Fibroblast of peridontal ligament (primary cell): ENCODE data around the gene MED12L.
A peak's percentile ranks its signal among the peaks of the same experiment; 100 is the strongest.

Experiments used
- DNase-seq: peaks from one replicate; pipeline ENCODE4 v3.0.0-alpha.2; 2010; ENCODE audit errors: extremely low read depth

MED12L gene

DNA sequence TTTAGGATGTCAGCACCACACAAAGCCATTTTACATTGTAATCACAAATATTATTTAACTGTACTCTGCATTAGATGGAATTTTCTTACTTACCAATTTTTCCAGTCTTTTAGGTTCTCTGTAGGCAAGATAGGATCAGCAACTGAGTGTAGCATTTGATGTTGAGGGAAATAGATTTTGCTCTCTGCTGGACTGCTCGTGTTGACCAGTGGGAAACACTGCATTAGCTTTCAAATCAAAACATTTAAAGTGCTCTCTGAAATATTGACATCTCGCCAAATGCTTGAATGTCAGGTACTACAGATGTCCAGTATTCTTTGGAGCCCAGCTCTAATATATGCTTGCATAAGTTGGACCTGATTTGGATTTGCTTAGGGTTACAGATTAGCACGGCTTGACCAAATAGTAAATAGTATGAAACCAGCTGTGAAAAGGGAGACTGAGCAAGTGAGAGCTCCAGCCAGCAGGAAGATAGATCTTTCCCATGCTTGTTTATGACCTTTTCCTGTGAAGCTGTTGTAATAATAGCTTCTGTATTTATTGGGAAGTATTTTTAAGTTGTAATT, 163.4 kb downstream of the MED12L start:
- no peak for DNase-seq

DNA sequence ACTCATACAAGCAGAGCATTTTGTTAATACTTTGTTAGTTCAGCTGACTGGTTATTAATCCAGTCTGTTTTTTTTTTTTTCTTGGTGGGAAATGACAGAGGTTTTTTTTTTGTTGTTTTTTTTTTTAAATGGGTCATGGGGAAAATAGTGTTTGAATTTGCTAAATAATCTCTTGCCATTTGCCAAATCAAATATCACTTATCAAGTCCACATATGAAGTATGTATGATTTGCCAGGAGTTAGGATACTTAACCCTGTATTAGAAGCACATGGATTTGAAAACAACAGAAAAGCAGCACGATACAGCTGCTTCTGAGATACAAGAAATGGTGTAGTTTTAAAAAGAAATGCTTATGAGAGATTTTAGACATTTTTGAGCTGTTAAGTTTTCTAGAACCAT, 171.3 kb downstream of the MED12L start:
- no peak for DNase-seq

DNA sequence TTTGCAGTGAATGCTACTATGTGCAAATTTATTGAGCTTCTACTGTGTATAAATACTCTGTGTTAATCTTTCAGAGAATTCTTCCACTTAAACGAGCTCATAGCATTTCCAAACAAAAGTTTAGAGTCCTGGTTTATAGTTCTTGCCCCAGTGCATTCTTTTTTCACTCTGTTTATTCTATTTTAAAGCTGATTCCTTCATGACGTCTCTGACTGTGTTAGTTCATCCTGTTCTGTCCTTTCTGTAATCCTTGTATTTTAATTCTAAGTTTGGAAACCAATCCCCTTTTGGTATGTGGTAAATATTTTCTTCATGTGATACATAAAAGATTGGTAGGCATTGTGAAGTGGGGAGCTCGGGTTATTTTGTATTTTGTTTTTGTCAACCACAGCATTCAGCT, 174.2 kb downstream of the MED12L start:
- DNase-seq, result peak; percentile 48

DNA sequence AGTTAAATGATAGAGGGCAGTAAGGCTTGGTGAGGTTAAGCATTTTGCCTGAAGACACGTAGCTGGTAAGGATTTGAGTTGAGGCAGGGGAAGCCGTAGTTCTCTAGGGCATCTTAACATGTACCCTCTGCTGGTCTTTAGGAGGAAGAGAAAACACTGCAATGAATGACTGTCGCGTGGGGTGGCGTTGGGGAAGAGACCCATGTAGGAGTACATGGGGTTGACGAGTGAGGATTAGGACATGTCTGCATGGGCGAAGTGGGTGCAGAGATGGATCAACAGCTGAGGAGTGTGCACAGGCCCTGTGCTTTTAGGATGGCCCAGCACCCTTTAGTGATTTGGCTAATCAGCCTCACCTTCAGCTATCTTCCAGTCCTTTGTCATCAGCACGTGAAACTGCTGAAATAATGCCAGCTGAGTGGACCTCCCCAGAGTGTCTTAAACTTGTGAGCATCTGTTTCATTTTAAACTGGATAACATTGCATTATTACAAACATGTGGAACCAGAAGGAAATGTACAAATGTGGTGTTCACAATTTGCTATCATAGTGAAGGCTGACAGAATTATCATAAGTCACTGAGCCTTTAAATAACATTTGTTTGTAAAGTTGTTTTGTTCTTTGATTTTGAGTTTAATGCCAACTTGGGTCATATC, 177.5 kb downstream of the MED12L start:
- DNase-seq, result peak; percentile 72

DNA sequence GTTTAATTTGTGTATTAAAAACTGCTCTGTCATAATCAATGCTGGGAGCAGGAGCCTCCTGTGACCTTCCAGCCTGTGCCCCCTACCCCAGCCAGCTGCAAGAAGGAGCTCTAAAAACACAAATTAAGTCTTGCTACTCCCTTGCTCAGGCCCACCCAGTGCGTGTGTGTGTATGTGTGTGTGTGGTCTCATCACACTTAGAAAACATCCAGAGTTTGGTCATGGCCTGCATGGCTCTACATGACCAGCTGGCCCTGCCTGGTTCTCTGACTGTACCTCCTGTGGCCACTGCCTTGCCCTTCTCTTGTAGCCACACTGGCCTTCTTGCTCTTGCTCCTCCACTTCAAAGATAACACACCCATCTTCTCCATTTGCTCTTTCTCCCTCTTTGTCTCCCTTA, 179.1 kb downstream of the MED12L start:
- no peak for DNase-seq

DNA sequence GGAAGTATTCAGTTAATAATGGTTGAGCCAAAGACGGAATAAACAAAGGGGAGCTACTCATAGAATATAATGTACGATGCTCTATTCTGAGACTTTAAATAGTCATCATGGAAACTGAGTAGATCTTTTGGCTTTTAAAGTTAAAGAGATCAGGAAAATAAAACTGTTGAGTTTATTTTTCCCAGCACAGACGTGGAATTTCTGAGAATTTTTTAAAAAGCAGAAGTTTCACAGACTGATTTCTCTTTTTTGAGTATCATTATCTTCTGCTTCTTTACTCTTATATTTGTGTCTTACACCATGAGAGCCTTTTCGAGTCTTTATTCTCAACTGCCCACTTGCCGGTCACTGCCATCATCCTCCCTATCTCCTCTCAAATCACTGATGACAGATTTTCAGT, 179.7 kb downstream of the MED12L start:
- no peak for DNase-seq

DNA sequence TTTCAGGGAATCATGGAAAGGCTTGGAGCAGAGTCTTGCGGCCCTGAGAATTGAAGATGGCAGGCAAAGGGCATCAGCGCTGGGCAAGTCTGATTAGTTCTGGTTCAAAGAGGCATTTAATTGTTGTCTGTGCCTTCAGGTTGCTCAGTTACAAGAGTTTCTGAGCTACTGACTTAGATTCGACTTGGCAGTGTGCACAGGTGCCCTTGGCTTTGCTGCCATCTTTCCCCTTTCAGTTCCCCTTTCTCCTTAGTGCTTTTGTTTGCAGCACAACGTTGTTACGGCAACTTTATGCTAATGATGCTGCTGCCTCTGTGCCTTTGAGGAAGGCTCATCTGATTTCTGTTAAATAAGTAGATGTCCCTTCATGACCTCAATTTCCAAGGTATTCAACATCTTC, 180.4 kb downstream of the MED12L start:
- no peak for DNase-seq

DNA sequence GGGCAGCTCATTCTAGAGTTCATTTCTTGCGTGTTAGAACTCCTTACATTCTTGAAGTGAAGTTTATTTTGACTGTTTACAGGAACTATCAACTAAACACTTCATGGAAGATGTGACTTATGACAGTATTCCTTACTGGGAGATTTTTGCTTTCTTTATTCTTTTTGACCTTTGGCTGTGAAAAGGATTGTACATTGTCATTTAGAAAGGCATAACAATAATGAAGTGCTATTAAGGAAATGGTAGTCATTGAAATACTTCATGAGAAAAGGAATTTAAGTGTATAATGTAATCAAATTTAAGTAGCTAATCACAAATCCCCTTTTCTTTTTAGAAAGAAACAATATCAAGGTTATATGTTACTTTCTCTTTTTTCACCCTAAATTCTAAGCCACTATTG, 181.6 kb downstream of the MED12L start:
- DNase-seq, result no peak

DNA sequence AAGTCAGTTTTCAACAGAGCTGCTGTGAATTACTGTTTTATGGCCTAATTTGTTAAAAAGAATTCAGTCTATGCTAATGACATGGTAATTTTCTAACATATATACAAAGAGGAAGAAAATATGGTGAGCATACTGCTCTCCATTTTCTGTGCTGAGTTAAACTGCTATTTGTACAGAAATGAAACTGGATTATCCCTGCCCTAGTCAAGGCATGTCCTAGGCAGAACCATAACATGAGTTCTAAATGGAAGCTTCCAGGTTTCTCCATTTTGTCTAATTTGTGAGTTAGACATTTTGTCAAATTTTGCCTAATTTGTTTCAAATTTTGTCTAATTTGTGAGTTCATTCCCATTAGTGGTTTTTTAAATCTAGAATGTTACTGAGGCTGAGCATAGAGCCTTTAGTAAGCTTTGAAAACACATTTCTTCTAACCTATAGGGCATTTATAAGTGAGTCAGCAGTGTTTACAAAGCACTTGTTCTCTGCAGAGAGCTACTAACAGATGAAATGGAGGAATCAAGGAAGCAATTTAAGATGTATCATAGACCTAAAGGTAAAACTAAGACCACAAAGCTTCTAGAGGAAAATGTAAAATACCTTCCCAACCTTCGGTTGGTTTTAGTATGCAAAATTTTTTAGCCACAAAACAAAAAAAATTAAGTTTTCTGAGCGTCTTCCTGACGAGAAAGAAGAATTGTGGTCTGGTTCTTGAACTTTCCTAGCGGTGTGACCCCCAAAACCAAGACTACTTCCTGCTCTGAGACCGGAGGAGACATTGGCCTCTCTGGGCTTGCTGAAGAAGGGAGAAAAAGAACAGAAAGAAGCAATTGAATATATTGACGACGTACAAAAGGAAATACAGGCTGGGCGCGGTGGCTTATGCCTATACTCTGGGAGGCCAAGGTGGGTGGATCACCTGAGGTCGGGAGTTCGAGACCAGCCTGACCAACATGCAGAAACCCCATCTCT, 183.1 kb downstream of the MED12L start:
- no peak for DNase-seq

DNA sequence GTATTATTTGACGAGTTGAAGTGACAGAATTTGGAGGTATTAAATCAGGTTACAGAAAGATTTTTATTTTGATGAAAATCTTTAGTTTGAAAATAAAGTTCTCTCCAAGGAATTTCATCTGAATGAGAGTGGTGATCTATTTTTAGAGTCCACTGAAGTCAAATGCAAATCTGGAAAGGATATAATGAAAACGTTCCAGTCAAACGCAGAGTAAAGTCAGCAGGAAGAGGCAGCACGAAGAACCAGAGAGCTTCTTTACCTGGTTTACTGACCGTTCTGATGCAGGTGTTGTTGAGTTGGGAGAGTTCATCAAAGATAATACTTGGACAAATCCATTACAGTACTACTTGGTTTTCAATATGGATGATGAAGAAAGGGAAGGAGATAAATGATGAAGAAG, 184.2 kb downstream of the MED12L start:
- DNase-seq, result peak; percentile 6

DNA sequence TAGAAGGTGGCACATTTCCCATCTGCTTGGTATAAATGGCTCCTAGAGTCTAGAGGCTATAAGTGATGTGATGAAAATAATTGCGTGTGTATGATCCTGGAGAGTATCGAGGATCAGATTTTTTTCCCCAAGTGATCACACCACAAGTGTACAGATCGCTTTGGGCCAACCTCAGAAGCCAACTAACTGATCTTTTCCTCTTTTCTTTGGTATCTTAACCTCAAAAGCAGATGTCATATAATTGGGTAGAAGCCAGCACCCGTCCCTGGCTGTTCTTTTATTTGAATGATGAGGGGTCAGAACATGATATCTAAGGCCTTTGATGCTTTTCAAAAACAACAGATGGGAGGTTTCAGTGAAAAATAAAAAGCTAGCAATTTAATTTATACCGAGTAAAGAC, 189.6 kb downstream of the MED12L start:
- DNase-seq, result no peak

DNA sequence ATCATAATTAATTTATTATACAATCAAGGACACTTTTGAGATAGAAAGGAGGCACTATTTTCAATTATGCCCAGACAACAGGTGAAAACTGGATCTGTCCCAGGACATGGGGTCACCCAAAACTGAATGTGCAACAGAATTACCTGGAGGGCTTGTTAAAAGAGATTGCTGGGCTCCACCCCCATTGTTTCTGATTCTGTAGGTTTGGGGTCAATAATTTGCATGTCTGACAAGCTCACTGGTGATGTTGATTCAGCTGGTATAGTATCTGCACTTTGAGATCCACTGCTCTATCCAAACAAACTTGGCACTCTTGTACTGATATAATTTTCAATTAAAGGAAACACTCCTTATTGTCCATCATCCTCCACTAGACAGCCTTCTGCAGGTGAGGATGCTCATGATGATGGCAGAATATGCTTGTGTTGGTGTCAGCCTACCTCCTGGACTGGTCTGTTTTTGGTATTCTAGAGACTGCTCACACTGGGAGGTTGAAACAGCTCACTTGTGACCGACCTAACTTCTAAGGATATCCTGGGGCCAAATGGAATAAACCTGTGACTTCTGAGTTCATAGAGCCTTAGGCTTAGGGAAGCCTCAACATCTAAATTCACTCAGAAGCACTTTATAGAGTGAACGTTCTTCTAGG, 190.7 kb downstream of the MED12L start:
- no peak for DNase-seq

DNA sequence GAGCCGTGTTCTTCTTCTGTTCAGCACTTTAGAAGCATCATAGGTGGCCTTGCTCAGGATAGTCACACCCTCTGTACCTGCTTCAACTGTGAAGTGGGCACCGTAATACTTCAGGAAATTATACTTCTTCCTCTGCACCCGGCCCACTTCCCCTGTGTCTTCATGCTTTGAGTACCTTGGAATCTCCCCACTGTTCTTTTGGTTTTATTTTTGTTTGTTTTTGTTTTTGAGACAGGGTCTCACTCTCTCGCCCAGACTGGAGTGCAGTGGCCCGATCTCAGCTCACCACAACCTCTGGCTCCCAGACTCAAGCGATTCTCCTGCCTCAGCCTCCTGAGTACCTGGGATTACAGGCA, 191.2 kb downstream of the MED12L start:
- DNase-seq, result no peak

DNA sequence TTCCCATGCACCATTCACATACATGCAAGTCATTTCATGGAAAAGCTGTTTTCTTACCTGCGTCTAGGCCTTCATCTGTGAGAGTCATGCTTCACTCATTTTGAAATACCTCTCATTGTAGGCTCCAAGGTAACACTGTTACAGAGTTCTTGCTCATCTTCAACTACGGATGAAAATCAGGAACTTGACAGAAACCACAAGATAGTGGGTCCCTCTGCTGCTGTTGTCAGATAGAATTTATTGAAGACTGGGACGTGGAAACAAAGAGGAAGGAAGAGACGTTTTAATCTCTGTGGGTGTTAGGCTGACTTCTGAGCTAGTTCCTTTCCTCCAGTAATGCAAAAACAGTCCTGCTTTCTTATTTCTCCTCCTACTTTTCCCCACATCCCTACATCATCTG, 192.8 kb downstream of the MED12L start, which contains the start of gene P2RY14:
P2RY14 (minus strand) TSS at position 313 of the 400 bp plus-strand sequence. CDS start 64,226 bp downstream, outside the sequence.
- DNase-seq, result no peak

DNA sequence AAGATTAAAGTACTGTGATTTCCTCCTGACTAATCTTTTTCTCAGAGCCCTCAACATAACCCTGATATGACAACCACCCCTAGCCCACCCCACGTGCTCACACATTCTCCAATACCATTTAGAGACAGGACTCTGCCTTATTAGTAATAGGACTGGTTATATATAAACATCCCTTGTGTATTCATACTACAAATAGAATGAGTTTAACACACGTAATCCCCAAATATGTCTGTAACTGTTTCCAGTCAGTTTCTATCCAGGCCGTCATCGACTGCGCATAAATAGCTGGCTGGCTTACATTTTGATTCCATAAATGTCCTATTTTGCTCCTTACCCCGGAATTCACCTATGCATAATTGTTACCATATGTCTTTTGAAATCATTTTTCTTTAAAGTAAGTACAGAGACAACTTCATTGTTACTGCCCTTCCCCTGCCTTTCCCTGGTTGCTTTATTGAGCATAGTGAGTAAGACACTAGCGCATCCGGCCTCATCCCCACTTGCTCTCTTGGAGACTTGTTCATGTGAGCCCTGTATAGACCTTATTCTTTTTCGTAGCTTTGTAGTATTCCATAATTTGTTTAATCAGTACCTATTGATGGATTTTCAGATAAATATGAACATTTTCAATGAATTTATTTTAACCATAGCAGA, 196.3 kb downstream of the MED12L start:
- peak; percentile 68 for DNase-seq

DNA sequence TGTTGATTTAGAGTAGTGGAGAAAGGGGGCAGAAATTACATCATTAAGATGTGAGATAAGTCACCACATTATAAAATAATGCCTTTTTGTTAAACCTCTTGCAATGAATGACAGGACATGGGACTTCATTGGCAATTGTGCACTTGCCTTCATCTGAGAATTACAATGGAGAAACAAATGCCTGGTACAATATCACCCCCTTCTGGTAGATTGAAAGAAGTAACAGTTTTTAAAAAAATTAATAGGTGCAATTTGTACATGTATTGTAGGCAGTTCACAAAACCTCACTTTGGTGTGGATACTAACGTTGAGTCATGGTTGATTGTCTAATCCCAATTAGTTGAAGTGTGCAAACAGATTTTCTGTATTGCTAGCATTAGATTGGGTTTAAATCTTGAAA, 197.5 kb downstream of the MED12L start:
- peak; percentile 82 for DNase-seq

DNA sequence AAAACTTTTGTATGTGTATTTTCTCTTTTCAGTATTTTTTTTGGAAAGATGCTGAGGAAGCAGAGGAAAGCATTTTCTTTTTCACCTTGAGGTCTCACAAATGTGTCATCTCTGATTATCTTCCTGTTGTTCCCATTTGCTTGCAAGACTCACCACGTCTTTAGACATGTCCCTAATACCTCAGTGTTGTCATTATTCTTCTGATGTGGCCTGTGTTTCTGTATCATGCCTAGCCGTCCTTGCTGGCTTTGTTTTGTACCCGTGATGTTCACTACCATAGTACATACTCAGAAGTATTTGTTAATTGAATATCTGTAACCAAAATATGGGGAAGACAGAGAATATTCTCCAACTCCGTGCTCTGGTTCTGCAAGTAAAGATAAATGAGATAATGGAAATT, 197.9 kb downstream of the MED12L start:
- DNase-seq, result no peak

DNA sequence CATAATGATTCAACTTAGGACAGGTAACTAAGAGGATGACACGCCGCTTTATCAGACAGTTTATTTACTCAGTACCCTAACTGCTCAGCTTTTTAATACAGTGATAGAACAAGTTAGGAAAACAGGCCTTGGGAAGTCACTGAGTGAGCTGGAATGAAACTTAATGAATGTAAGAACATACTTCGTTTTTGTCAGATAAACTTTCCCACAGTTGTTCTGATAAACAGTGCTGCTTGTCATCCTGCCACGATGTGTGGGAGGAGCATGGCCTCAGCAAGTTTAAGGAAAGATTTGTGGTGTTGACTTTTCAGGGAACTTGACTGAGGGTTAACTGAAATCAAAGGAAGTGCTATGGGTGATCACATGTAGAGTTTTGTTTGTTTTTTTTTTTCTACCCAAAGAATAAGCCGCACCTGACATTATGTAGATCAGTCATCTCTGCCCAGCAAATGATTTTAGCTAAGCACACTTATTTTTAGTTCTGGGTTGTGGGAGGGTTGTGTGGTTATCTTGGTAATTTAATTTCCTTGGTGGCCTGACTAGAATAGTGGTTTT, 198.5 kb downstream of the MED12L start:
- peak; percentile 72 for DNase-seq

DNA sequence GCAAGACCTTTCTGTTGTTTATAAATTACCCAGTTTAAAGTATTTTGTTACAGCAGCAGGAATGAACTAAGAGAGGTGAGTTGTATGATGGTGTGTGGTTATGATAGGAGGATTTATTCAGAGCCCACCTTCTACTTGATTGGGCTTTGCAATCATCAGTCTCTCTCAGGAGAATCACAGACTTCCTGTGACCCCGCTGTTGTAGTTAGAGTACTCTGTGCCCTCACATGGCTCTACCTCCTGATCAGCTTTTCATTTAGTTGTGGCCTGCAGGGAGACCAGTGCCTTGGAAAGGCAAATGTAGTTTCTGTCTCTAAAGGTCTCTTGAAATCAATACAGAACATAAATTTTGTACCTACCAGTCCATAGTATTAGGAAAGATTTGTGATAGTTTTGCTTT, 200.5 kb downstream of the MED12L start:
- no peak for DNase-seq

DNA sequence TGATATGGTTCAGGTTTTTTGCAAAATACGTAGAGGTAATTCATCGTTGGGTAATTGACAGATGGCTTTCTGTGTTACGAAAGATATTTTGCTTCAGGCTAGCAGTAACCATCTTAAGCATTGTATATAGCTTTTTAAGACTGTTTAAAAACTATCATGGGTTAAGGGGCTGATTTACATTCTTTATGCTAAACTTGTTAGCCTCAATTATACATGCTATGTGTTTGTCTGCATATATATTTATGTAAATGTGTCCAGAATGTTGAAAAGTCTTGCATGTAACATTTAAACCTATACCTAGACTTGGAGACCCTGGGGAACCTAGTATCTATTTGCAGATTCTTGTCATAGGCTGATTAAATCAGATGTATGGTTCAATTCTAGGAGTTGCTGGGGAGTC, 204.0 kb downstream of the MED12L start:
- no peak for DNase-seq

DNA sequence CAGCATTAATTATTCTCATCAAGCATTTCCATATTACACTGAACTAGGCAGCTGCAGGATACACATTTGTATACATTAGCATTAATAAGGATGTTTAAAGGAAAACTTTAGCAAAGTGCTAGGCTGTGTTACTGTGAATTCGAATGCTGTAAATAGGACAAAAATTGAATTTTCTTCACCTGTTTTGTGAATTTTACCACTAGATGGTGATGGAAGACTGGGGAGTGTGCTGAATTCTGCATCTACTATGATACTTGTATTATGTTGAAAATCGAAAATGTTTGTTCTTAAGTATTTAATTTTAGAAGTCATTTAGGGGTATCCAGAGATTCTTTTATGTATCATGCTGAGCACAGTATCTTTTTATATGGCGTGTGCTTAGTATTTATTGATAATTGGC, 205.2 kb downstream of the MED12L start:
- DNase-seq, result peak; percentile 72
